AG08395 (cell line): ENCODE measurements around the gene ARHGAP6.

Experiments used
- DNase-seq: peaks from one replicate; pipeline ENCODE4 v3.0.0; 2012; ENCODE audit warnings: mixed read lengths, low spot score

Gene ARHGAP6

DNA sequence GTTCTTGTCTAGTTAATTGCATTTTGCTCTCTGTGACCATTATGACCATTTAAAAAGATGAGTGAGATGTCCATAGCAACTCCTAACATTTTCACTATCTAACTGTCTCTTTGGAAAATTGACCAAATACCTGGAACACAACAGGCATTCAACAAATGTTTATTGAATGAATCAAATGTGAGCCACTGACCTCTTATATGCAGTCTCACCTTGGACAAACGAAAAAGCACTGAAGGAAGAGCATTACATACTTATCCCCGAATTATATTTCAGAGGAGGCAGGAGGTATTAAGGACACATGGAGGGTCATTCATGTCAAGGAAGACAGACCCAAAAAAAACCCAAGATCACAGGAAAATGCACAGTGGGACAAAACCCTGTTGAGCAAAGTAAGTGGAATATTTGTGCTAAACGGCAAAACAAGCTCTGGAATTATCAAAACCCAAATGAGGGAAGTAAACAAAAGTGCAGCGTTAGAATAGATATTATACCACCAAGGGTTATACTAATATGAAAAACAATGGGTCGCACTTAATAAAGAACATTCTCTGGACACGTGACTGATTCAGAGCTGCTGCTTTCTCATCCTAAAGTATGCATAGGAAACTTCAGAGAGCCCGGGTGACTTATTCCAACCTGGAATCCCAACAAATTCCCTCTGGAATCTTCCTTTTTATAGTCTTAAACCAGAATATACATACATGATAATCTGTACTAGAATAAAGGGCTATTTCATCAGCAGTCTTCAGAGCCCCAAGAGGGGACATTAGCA, 240.6 kb downstream of the ARHGAP6 start:
- no peak for DNase-seq

DNA sequence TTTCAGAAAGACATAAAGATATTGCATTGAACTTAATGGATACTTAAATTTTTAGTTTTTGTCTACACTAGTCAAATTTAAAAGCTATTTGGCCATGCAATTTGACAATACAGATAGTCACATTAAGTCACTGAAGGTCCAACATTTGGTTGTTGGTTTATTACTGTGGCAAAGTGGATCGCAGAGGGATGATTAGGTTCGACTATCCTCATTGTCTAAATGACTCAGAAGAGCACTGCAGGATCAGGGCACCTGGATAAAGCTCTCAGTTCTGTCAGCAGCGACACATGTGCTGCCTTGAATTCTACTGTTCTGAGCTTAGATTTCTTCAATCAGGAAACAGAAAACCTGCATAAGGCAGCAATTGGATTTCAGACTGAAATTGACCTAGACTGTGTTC, 241.8 kb downstream of the ARHGAP6 start:
- DNase-seq, result no peak

DNA sequence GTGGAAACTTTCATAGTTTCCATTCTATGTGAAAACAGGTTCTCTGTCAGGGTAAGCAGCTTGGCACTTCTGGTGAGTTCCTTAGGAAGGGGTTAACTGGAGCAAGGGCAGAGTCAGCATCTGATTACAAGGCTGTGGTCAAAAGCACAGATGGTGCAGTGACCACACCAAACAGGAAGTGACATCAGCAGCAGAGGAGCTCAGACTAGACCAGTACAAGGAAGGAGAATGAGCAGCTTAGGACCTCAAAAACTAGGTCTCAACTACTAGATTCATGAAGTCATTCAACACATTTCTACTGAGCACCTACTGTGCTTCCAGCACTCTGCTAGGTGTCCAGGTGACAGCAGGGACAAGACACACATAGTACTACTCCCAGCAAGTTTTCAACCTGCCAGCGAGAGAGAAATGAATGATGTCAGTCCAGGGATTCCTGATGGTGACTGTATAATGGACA, 242.3 kb downstream of the ARHGAP6 start:
- peak; percentile 68 for DNase-seq

DNA sequence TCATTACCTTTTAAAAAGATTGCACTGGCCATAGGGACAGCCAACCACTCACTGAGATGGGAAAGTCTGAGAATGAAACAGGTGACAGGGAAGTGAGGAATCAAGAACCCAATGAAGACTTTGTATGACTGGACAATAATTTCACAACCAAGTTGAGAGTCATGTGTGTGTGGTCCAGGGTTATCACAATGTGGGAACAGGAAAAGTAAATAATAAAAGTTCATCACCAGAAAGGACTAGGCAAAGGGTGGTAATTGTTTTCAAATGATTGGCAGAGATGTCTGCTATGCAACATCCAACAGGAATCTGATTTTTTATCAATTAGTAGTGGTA, 243.2 kb downstream of the ARHGAP6 start:
- DNase-seq, result no peak

DNA sequence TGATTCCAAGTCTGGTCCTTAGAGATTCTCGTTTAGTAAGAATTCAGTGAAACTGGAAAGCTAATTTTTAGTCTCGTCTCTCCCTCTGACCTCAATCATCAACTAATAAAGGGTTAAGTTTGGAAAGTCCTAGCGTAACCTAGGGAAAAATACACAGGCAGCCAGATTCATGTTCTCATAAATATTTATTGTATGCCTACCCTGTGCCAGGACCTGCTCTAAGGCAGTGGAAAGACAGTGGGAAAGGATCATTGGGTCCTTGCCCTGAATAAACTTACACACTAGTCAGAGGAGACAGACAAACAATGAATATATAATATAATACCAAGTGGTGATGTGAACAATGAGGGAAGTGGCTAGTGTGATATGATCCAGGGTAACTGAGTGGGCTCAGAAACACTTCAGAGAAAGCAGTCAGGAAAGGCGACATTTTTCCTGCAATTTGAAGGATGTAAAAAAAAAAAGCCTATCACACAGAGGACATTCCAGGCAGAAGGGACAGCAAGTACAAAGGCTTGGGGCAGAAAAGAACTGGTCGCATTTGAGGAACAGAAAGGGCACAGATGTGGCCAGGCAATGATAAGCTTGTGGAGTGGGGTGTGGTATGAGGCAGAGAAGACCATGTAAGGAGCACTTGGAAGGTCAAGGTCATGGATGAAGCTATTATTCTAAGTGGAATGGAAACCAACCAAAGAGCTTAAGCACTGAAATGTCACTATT, 243.8 kb downstream of the ARHGAP6 start:
- DNase-seq, result no peak

DNA sequence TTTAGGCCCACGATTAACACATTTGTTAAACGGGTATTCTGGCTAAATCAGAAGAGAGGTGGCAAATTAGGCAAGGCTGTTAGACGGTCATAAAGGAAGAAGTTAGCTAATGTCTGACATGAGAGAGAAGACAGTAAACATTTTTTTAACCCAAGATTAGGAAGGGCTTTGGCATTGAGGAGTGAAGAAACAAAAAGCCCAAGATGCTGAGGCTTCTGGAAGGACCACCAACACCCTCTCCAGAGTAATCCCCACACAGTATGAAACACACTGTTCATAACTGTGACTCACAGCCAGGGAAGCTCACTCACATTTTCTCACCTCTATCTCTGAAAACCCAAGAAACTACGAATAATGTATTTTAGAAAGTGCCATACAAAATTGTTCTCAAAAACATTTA, 244.9 kb downstream of the ARHGAP6 start:
- no peak for DNase-seq

DNA sequence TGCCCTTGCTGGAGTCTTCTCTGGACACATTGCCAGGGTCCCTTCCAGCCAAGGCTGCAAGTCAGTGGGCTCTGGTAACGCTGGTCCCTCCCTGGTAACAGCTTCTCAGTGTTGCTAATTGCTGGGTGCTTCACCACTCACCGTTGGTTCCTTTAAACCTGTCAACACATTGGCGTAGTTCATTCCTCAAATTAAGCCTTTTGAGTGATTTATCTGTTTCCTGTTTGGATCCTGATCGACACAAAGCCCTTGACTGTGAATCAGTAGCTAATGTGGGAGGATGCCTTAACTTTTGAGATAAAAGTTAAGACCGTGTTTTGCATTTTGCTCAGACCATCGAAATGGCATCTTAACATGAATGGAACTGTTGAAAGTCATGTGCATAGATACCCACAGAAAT, 246.6 kb downstream of the ARHGAP6 start:
- no peak for DNase-seq

DNA sequence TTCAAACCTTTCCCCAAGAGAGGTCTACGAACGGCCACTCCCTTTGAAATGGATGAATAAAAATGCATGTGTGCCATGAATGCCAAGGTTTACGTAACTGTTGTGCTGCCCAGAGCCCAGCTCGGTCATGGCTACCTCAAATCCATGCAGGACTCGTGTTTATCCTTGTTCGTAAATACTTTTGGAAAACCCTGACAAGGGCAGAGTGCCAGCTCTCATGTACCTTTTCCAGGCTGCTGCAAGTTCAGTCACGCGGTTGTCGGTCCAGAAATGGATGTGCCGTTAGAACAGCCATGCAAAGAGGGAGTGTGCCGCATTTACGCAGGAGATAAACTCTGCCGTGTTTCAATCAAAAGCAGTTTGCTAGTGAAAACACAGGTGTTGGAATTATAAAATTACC, 249.1 kb downstream of the ARHGAP6 start:
- no peak for DNase-seq

DNA sequence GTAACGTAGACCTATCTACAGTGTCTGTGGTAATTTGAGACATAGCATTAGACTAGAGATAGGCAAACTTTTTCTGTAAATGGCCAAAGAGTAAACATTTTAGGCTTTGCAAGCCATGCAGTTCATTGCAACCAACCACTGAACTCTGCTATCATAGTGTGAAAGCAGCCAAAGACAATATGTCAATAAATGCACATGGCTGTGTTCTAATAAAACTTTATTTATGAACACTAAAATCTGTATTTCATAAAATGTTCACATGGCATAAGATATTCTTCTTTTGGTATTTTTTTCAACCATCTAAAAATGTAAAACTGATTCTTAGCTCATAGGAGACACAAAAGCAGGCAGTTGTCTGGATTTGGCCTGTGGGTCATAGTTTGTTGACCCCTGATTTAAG, 251.6 kb downstream of the ARHGAP6 start:
- DNase-seq, result no peak

DNA sequence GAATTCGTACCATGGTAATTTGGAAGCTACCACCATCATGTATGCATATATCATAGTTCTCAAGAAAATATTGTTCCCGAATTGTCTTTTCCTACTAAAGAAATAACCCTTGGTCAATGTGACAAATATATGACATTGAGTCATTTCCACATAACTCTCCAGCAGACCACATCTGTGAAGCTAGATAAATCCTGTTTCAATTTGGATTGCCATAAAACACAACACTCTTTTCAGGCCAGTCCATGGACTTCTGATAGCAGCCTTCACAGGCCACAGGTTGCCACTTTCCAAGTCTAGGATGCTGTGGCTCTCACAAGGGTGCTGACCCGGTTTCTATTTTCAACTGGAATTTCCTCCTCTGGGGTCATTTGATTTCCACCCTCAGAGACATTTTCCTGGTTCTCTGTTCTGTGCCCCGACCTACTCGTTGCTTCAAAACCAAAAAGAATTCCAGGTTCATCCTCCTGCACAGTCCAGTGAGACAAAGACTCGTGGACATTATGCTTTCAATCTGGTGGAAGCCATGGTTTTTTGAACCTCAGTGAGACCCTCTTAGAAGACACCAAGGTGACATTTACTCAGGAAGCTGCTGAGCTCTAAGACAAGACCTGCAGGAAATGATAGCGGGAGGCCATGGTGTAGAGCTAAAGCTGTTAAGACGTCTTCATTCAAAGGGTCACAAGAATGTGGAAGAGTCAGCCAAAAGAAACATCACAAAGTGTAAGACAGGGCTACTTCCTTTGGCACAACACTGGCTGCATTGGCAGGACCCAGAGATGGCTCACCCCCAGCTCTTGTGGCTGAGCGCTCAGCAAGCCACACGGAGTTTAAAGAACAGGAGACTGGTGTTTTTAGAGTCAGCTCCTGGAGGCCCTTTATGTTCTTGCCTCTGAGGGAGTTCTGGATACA, 252.8 kb downstream of the ARHGAP6 start:
- DNase-seq, result no peak

DNA sequence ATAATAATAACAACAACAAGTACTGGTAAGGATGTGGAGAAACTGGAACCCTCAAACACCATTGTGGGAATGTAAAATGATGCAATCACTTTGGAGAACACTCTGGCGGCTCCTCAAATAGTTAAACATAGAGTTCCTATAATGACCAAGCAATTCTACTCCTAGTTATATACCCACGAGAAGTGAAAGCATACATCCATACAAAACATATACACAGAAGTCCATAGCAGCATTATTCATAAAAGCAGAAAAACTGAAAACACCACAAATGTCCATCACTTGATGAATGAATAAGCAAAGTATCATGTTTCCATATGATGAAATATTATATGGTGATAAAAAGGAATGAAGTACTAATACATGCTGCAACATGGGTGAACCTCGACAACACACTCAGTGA, 255.8 kb downstream of the ARHGAP6 start:
- no peak for DNase-seq

DNA sequence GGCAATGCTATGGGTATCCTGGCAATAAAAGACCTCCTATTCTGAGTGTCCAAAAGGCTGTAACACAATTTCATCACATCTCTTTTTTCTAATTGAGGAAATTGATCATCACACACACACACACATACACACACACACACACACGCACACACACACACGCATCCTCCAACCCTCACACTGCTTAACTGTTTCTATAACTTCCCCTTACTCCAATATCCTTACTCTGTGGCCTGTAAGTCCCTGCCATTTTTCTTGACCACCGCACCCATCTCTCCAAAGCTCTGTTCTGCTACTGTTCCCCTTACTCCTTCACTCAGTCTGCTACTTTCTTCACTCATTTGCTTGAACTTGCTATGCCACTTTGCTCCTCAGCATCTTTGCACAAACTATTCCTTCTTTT, 256.9 kb downstream of the ARHGAP6 start:
- no peak for DNase-seq

DNA sequence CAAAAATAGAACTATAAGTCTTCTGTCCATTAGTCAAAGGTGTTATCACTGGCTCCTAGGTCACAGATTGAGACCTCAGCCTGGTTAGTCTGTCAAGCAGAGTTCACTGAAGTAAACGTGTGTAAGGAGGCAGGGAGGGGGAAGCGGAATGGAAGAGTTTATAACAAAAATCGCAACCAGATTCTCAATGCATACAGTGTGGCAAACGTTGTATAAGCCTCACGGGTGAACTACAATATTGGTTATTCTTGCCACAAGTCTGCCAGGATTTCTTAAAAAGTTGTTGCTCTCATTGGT, 257.7 kb downstream of the ARHGAP6 start:
- DNase-seq, result no peak

DNA sequence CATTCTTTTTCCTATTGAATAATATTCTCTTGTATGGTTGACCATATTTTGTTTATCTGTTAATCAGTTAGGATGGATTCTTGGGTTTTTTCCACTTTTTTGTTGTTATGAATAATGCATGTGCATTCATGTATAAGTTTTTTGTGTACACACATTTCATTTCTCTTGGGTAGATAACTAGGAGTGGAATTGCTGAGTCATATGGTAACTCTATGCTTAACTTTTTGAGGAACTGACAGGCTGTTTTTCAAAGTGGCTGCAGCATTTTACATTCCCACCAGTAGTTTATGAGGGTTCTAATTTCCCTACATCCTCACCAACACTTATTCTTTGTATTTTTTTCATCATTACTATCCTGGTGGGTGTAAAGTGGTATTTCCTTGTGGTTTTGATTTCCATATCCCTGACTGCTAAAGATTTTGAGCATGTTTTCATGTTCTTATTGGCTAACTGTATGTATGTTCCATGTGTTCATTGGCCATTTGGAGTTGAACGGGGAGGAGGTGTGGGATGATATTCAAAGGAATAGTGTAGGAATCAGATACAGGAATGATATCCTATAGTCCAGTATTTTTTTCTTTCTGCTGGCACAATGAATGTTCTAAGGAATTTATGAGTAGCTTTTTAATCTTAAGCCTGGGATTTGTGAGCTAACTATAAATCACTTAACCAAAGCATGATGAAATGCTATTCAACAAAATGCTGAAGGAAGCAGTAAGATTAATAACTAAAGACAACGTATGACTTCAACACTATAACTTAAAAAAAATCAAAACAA, 258.2 kb downstream of the ARHGAP6 start:
- no peak for DNase-seq

DNA sequence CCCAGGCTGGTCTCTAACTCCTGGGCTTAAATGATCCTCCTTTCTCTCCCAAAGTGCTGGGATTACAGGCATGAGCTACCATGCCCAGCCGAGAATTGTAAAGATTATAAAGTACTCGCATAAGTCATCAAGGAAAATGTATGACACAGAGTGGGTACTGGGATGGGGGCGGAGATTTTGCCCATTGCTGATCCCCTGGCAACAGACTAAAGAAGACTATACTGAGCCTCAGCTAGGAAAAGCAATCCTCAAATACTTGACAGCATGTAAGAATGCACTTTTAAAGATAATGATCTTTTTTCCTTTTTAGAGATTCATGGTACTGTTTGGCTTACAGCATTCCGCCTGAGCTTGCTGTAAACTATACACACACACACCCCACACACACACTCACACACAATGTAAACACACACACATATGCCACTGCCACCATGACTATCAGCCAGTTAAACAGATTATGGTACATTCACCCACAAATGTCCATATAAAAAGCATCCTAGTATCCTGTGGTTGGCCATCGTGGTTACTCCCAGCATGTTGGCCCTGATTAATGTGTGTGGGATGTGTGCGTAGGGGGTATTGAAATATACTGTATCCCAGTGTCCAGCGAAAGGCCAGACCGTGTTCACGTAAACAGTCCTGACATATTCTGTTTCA, 259.5 kb downstream of the ARHGAP6 start:
- no peak for DNase-seq

DNA sequence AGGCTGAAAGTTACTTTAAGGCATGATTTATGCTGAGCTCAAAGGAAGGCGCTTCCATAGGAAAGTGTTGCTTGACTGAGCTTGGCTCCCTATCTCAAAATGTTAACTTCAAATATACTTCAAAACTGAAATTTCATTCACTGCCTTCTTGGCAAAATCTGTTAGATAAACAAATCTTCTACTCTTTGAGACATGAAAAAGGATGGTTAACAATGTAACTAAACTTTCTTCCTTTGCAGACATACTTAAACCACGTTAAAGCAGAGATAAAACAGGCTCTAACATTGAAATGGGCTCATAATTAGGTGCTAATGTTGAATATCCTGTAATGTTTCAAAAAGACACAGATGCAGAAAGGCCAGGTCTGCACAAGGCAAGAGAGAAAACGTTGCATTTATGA, 262.1 kb downstream of the ARHGAP6 start:
- no peak for DNase-seq

DNA sequence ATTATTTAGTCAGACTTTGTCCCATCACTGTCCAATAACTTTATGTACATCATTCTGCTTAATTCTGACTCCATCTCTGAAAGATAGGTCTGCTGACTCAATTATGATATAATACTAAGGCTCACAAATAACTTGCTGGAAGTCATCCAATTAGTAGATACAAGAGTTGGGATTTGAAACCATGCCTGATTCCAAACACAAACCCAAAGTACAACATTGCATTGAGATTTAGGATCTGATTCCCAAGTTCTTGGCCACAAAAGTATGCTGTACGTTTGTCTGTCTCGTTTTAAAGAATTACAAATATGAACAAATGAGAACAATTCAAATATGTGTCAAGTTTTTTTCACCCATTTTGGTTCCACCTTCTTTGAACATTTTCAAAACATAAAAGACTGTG, 263.8 kb downstream of the ARHGAP6 start:
- no peak for DNase-seq

DNA sequence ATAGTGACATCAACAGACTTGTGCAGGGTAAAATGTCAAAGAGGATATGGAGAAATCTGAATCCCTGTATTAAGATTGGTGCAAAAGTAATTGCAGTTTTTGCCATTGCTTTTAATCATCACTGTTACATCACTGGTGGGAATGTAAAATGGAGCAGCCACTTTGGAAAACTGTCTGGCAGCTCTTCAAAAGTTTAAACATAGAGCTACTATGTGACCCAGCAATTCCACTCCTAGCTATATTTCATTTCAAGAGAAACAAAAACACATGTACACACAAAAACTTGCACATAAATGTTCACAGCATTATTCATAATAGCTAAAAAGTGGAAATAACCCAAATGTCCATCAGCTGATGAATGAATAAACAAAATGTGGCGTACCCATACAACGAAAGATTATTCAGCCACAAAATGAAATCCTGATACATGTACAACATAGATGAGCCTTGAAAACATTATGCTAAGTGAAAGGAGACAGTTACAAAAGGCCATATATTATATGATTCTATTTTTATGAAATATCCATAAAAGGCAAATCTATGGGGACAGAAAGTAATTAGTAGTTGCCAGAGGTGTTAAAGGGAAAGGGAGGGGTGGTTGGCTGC, 266.1 kb downstream of the ARHGAP6 start:
- no peak for DNase-seq

DNA sequence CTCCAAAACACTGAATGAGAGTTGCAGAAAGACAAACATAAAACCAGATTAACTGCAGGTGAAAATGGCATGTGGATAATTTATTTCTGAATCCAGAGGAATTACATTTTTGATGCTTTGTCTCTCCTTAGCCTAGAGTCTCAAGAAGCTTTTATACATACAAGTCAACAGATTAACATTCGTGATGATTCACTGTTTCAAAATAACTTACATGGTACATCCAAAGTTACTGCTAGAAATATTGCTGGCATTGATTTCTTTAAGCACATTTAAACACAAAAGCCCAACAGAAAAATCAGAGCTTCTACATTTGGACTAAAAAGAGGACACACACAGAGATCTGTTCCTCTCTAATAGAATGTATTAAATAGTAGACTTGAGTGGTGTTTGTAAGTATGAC, 266.9 kb downstream of the ARHGAP6 start:
- no peak for DNase-seq

DNA sequence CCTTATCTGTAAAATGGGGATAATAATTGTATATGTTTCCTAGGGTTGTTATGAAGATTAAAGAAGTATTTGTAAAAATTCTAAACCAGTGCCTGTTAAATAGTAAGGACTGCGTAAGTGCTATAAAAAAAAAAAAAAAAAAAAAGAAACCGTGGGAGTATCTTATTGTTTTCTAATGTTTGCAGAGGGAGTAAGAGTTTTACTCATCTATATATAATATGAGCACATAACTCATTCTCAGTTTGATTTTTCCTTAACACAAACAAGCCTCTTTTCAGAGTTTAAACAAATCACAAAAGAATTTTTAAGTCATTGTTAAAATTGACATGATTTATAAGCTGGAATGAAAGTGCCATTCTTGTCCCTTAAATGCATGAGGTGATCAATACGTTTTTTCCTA, 267.6 kb downstream of the ARHGAP6 start:
- no peak for DNase-seq

DNA sequence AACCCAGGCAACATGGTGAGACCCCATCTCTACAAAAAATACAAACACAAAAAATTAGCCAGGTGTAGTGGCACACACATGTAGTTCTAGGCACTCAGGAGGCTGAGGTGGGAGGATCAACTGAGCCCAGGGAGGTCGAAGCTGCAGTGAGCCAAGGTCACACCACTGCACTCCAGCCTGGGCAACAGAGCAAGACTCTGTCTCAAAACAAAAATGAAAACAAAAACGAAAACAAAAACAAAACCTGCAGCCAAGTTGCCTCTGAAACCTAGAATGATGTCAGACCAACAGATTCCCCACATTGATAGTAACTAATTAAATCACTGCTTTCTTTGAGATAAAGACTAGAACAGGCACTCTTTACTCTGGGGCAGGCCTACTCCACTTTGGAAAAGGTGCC, 268.0 kb downstream of the ARHGAP6 start:
- no peak for DNase-seq
